Activated B cell treated with CpG ODN at 0.5 μM for 24 hours (primary cell): ENCODE measurements around the gene VGLL4. TPM values are rescaled to one million over a fixed set of nuclear protein-coding genes. Genes with fewer than 3 reads are reported as not detected.

Experiments
- ATAC-seq: fragments of 200-7000 bp; cut with Tn5 transposase; one replicate; pipeline ENCODE4 v1.10.0; 2021; ENCODE audit warnings: low read depth, mild to moderate bottlenecking, moderate library complexity
- CTCF ChIA-PET: fragments of 350-600 bp; sonication (Branson Sonifier 250); formaldehyde crosslinking; loops from one replicate; lab custom pipeline; 2021; ENCODE audit warnings: antibody characterized with exemption; lab: Charles Lee
- POLR2A ChIA-PET: fragments of 350-600 bp; sonication (Branson Sonifier 250); formaldehyde crosslinking; loops from one replicate; lab custom pipeline; 2021; ENCODE audit warnings: antibody characterized with exemption; lab: Charles Lee
- DNase-seq: peaks from one replicate; pipeline ENCODE4 v3.0.0; 2022
- H3K27ac Mint-ChIP-seq: one replicate; pipeline ENCODE4 v1.8.0; 2020; ENCODE audit warnings: mixed read lengths
- H3K27me3 Mint-ChIP-seq: one replicate; pipeline ENCODE4 v1.8.0; 2021; ENCODE audit warnings: mixed read lengths
- H3K36me3 Mint-ChIP-seq: one replicate; pipeline ENCODE4 v1.8.0; 2021; ENCODE audit warnings: low read depth, mixed read lengths
- H3K4me1 Mint-ChIP-seq: one replicate; pipeline ENCODE4 v1.8.0; 2021; ENCODE audit warnings: mixed read lengths
- H3K4me3 Mint-ChIP-seq: one replicate; pipeline ENCODE4 v1.8.0; 2020; ENCODE audit warnings: mild to moderate bottlenecking, mixed read lengths
- H3K9me3 Mint-ChIP-seq: one replicate; pipeline ENCODE4 v1.8.0; 2020; ENCODE audit warnings: mixed read lengths
- intact Hi-C: fragments of 100-400 bp; cut with micrococcal nuclease; formaldehyde crosslinking; loops from one replicate; pipeline ENCODE4 v1.15.1; 2024
- total RNA-seq: library from RNA; stranded (reverse); gene quantifications from 2 replicates; pipeline ENCODE4 v1.2.3, GENCODE V29; 2022
- TF ChIP-seq, protein P1 (sequence below): fragments of 200-600 bp; IDR thresholded peaks from one replicate; pipeline ENCODE4 v1.8.0; 2022; ENCODE audit warnings: antibody characterized with exemption, mild to moderate bottlenecking

VGLL4 gene
- total RNA-seq, 1 donor from 2014 or later: 19.3 TPM

DNA sequence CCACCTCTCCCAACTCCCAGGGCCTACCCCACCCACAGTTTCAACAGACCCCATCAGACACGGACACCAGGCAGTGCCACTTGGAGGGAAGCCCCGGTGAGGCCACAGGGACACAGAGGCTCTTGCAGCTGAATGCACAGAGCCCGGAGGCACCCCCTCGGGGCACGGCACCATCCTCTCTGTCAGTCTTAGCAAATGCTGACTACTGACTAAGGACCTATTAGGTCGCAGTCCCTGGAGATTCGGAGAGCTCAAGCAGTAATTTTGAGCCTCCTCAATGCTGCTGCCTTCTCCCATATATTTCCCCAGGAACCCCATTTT lies 79.9 kb downstream of the VGLL4 start:
- Mint-ChIP-seq H3K27me3 (no peaks in the 10 kb centered on the region), H3K4me1 (no peaks in the 10 kb centered on the region), H3K9me3 (no peaks in the 10 kb centered on the region), H3K27ac (no peak overlapping the region), H3K4me3 (no peak overlapping the region), H3K36me3 (peaks cover 67% of the 10 kb centered on the region)
- POLR2A ChIA-PET: no interaction called here
- ATAC-seq: no peak
- CTCF ChIA-PET: no interaction called here
- no peak for DNase-seq
- intact Hi-C loops: no loop called here
- TF ChIP-seq, protein P1, sequence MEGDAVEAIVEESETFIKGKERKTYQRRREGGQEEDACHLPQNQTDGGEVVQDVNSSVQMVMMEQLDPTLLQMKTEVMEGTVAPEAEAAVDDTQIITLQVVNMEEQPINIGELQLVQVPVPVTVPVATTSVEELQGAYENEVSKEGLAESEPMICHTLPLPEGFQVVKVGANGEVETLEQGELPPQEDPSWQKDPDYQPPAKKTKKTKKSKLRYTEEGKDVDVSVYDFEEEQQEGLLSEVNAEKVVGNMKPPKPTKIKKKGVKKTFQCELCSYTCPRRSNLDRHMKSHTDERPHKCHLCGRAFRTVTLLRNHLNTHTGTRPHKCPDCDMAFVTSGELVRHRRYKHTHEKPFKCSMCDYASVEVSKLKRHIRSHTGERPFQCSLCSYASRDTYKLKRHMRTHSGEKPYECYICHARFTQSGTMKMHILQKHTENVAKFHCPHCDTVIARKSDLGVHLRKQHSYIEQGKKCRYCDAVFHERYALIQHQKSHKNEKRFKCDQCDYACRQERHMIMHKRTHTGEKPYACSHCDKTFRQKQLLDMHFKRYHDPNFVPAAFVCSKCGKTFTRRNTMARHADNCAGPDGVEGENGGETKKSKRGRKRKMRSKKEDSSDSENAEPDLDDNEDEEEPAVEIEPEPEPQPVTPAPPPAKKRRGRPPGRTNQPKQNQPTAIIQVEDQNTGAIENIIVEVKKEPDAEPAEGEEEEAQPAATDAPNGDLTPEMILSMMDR: no peak

GRCh38 chr3:11563159-11563864 lies 80.4 kb downstream of the VGLL4 start:
- no peak overlapping the region for H3K4me3 Mint-ChIP-seq
- no peak overlapping the region for H3K27ac Mint-ChIP-seq
- ATAC-seq: no peak
- ChIA-PET POLR2A (no interaction called here), CTCF (no interaction called here)
- H3K9me3 Mint-ChIP-seq: no peaks in the 10 kb centered on the region
- TF ChIP-seq, protein P1: no peak
- H3K36me3 Mint-ChIP-seq: peaks cover 72% of the 10 kb centered on the region
- no peaks in the 10 kb centered on the region for H3K4me1 Mint-ChIP-seq
- intact Hi-C loops: no loop called here
- no peaks in the 10 kb centered on the region for H3K27me3 Mint-ChIP-seq
- DNase-seq: no peak

- Mint-ChIP-seq H3K4me1 (no peaks in the 10 kb centered on the region), H3K36me3 (peaks cover 73% of the 10 kb centered on the region), H3K27ac (no peak overlapping the region), H3K4me3 (no peak overlapping the region), H3K27me3 (no peaks in the 10 kb centered on the region), H3K9me3 (no peaks in the 10 kb centered on the region)
- ChIA-PET CTCF (no interaction called here), POLR2A (no interaction called here)
- ATAC-seq: no peak
- TF ChIP-seq, protein P1: no peak
- DNase-seq: no peak
- intact Hi-C loops: no loop called here
These were observed 81.3 kb downstream of the VGLL4 start for GRCh38 chr3:11562277-11562881.

GRCh38 chr3:11560746-11561145 lies 83.0 kb downstream of the VGLL4 start:
- intact Hi-C loops: no loop called here
- Mint-ChIP-seq H3K4me1 (no peaks in the 10 kb centered on the region), H3K27ac (no peak overlapping the region), H3K27me3 (no peaks in the 10 kb centered on the region), H3K36me3 (peaks cover 70% of the 10 kb centered on the region), H3K9me3 (no peaks in the 10 kb centered on the region), H3K4me3 (no peak overlapping the region)
- TF ChIP-seq, protein P1: no peak
- CTCF ChIA-PET: no interaction called here
- POLR2A ChIA-PET: no interaction called here
- no peak for ATAC-seq
- no peak for DNase-seq

- ATAC-seq: no peak
- DNase-seq: no peak
- H3K36me3 Mint-ChIP-seq: peaks cover 68% of the 10 kb centered on the region
- TF ChIP-seq, protein P1: no peak
- no peak overlapping the region for H3K27ac Mint-ChIP-seq
- ChIA-PET POLR2A (no interaction called here), CTCF (no interaction called here)
- H3K9me3 Mint-ChIP-seq: no peaks in the 10 kb centered on the region
- intact Hi-C loops: no loop called here
- no peaks in the 10 kb centered on the region for H3K4me1 Mint-ChIP-seq
- H3K27me3 Mint-ChIP-seq: no peaks in the 10 kb centered on the region
- H3K4me3 Mint-ChIP-seq: no peak overlapping the region
These were observed 83.7 kb downstream of the VGLL4 start for GRCh38 chr3:11559816-11560633.
